Activated T-cell treated with anti-CD3 and anti-CD28 coated beads, Interleukin-2, amount 50 U/mL, for 4 hours (primary cell): ENCODE results near the gene SUPT4H1. TPM values are rescaled to one million over a fixed set of nuclear protein-coding genes. Genes with fewer than 3 reads are reported as not detected.

Experiments
- ATAC-seq, 2 donors: fragments of 200-7000 bp; cut with Tn5 transposase; one replicate each; pipeline ENCODE4 v1.10.0; 2021
- DNase-seq: peaks from one replicate; pipeline ENCODE4 v3.0.0-alpha.2; 2020
- H3K27me3 Mint-ChIP-seq: one replicate; pipeline ENCODE4 v1.8.0; 2021; ENCODE audit warnings: low read depth, mixed read lengths
- H3K36me3 Mint-ChIP-seq: one replicate; pipeline ENCODE4 v1.8.0; 2022; ENCODE audit warnings: mixed read lengths; ENCODE audit not compliant: insufficient read depth
- H3K4me1 Mint-ChIP-seq: one replicate; pipeline ENCODE4 v1.8.0; 2021; ENCODE audit warnings: low read depth, mixed read lengths
- H3K4me3 Mint-ChIP-seq: one replicate; pipeline ENCODE4 v1.8.0; 2021; ENCODE audit warnings: mild to moderate bottlenecking, moderate library complexity, mixed read lengths
- H3K9me3 Mint-ChIP-seq: one replicate; pipeline ENCODE4 v1.8.0; 2021; ENCODE audit warnings: mixed read lengths
- total RNA-seq, 3 donors: library from RNA; stranded (reverse); gene quantifications; one replicate each; pipeline ENCODE4 v1.2.1, GENCODE V29; 2021

The SUPT4H1 gene
- total RNA-seq, 3 donors from 2014 or later, result 144 to 154 (median 152) TPM

DNA sequence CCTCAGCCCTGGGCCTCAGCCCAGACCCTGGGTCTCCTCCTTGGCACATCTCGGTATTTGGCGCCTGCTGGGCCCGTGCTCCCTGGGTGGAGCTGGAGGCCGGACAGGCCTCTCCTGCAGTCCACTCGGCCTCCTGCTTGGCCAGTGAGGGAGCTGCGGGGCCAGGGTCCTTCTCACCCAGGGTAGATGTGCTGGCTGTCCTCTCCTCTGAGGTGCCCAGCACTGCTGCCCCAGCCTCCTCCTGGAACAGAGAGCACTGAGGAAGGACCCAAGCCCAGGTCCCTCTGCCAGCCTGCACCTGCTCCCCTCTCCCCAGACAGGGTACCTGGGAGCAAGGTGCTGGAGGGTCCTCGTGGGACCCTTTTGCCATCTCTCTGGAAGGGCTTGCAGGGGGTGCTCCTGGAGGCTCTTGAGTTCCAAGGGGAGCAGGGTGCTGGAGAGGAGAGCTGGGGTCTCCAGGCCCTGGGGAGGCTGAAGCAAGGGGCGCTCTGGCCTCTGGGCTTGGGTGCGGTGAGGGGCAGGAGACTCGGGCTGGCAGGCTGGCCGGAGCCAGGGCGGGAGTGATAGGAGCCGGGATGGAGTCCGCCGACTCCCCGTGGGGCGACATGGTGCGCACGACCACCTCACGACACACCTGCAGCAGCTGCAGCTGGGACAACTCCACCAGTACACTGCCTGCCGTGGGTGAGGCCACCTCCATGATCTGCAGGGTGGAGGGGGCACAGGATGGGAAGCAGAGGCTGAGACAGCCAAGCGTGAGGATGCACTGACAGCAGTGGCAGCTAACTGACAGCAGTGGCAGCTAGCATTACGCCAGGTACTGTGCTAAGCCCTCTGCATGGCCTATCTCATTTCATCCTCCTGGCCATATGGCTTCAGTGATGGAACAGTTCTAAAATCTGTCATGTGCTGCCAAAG is 41.2 kb downstream of the SUPT4H1 start:
- no peak for ATAC-seq
- no peaks in the 10 kb centered on the region for H3K4me1 Mint-ChIP-seq
- H3K36me3 Mint-ChIP-seq, result peaks cover 14% of the 10 kb centered on the region
- no peak for DNase-seq
- no peaks in the 10 kb centered on the region for H3K27me3 Mint-ChIP-seq
- no peaks in the 10 kb centered on the region for H3K9me3 Mint-ChIP-seq
- no peak overlapping the region for H3K4me3 Mint-ChIP-seq

DNA sequence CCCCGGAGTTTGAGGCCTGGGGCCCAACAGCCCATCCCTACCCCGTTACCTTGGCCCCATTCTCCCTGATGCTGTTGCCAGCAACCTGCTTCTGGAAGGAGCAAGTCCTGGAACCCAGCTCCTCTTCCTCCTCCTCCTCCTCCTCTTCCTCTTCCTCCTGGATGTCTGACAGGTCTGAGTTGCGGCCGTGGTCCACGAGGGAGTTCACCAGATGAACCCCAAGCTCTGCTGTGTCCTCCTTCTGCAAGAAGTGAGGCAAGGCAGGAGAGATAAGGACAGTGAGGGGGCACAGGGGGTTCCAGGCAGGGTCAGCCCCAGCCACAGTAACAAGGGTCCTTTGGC is 42.1 kb downstream of the SUPT4H1 start:
- H3K27me3 Mint-ChIP-seq, result no peaks in the 10 kb centered on the region
- no peak for ATAC-seq
- DNase-seq, result no peak
- H3K4me3 Mint-ChIP-seq, result no peak overlapping the region
- no peaks in the 10 kb centered on the region for H3K9me3 Mint-ChIP-seq
- peaks cover 9% of the 10 kb centered on the region for H3K36me3 Mint-ChIP-seq
- no peaks in the 10 kb centered on the region for H3K4me1 Mint-ChIP-seq

DNA sequence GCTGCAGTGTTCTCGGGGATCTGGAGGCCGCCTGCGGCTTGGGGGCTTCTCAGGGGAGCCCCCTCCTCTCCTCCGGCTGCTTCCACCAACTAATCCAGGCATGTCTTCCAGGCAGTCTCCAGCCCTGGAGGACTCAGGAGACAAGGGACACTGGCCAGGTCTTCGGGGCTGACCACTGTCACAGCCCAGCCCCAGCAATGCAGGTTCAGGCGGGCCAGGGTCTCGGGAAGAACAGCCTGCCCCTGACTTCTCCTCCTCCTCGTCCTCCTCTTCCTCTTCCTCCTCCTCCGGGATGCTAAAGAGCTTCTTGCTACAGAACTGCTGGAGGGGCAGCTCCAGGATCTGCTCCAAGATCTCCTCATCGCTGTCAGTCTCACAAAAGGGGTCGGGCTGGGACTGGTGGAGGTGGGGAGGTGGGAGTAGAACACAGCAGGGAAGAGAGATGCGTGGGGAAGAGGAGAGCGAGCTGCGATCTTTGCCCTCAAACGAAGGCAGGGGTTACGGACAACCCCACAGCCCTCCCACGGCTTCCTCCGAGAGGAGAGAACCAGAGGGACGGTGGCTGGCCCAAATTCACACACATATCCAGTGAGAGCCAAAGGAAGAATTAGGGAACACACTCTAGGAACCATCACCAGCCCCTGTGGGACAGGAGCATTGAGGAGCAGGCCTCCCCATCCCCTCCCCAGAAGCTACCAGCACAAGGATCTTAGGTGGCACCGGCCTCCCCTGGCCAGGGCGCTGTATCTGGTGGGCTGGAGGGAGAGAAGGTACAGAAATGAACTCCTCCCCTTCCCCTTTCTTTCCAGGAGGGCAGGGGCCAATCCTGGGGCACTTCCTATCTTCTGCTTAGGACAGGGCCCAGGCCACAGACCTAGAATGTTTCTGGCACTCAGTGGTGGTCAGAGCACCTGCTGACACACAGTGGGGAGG is 42.8 kb downstream of the SUPT4H1 start:
- Mint-ChIP-seq H3K27me3 (no peaks in the 10 kb centered on the region), H3K9me3 (no peaks in the 10 kb centered on the region), H3K4me1 (no peaks in the 10 kb centered on the region), H3K36me3 (peaks cover 9% of the 10 kb centered on the region), H3K4me3 (no peak overlapping the region)
- DNase-seq (no peak), ATAC-seq (no peak)

DNA sequence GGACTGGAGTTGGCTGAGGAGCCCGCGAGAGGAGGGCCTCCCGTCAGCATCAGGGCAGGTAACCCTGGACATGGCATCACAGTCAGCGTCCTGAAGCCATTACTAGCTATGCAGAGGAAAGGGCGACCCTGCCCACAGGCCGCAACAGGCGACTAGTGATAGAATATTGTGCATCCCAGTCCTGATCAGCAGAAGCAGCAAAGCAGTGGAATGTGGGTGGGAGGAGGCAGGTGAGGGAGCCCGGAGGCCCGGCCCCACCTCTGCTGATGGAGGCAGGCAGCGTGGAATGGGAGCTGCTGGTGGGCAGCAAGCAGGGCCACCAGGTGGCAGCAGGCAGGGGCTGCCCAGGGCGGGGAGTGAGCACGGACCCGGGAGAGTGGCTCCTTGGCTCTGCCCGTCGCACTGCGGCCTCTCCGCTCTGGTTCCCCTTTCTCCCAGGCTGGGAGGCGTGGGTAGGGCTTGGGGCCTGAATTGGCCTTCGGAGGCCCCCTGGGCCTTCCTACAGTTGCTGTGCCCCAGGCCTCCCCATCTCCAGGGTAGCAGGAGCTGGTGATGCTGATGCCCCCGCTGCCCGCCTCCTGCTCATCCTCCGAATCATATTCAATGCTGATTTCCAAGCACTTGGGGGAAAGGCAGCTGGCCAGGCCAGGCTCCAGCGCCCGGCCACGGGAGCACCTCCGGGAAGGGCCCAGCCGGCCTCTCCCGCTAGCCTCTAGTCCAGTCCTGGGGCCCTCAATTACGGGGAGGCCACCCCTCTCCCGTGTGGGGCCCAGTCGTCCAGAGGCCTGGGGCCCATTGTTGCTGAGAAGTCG is 43.6 kb downstream of the SUPT4H1 start:
- DNase-seq, result no peak
- Mint-ChIP-seq H3K9me3 (no peaks in the 10 kb centered on the region), H3K4me3 (no peak overlapping the region), H3K36me3 (peaks cover 9% of the 10 kb centered on the region), H3K27me3 (no peaks in the 10 kb centered on the region), H3K4me1 (no peaks in the 10 kb centered on the region)
- no peak for ATAC-seq

DNA sequence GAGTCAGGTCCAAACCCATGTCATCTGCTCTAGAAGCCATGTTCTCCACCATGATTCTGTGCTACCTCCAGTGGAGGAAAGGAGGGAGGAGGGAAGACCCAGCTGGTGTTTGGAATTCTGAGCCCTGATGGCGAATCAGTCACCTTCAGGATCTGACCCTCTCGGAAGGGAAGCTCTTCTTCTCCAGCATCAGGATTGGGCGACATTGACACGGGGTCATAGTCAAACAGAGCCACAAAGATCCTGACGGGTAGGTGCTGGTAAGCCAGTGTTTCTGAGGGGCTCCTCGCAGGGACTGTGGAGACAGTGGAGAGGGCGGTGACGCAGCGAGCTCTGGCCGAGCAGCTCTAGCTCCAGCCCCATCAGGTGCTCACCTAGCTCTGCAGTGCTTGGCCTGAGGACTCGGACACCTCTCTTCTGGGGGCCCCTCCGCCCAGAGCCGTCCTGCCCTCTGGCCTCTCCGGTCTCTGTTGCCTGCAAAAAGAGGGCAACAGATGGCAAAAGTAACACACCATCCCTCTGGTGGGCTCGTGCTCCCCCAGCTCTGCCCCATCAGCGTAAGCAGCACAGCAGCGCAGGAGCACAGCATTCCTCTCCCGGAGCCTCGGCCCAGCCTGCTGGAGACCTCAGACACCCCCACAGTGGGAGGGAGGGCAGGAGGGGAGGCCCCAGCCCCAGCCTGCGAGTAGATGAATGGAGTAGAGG is 44.4 kb downstream of the SUPT4H1 start:
- H3K27me3 Mint-ChIP-seq, result no peaks in the 10 kb centered on the region
- DNase-seq (no peak), ATAC-seq (no peak)
- no peaks in the 10 kb centered on the region for H3K9me3 Mint-ChIP-seq
- no peak overlapping the region for H3K4me3 Mint-ChIP-seq
- H3K36me3 Mint-ChIP-seq, result peaks cover 9% of the 10 kb centered on the region
- H3K4me1 Mint-ChIP-seq, result no peaks in the 10 kb centered on the region

DNA sequence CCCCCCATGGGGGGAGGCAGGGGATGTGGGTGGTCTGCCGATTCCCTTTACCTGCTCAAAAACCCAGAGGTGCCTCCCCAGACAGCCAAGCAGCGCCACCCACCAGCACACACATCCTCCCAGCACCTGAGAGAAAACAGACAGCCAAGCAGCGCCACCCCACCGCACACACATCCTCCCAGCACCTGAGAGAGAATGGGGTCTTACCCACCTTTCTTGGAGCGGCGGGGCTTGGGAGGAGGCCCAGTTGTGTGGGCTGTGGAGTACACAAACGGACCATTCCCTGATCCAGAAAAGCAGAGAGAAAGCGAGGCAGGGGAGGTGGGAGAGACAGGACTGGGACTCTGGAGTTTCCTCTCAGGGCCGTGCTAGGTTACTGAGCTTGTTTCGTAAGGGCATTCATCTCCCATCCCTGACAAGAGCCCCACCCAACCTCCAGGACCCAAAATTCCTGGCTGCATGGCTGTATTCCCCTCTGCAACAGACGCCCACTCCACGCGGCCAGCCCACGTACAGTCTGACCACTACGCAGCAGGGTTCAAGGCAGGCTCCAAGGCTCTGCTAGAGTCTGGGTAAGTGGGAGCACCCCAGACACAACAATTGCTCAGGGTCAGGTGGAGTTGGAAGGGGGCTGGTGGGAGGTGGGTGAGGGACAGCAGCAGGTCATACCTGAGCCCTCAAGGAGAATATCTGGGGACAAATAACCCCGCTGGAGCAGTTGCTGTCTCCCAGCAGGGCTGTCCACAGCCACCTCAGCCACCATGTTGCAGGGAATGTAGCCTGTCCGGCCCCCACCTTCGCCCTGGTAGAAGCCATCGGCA is 45.7 kb downstream of the SUPT4H1 start:
- Mint-ChIP-seq H3K9me3 (no peaks in the 10 kb centered on the region), H3K4me1 (no peaks in the 10 kb centered on the region), H3K27me3 (no peaks in the 10 kb centered on the region), H3K36me3 (peaks cover 9% of the 10 kb centered on the region), H3K4me3 (no peak overlapping the region)
- ATAC-seq, result no peak
- DNase-seq, result no peak

DNA sequence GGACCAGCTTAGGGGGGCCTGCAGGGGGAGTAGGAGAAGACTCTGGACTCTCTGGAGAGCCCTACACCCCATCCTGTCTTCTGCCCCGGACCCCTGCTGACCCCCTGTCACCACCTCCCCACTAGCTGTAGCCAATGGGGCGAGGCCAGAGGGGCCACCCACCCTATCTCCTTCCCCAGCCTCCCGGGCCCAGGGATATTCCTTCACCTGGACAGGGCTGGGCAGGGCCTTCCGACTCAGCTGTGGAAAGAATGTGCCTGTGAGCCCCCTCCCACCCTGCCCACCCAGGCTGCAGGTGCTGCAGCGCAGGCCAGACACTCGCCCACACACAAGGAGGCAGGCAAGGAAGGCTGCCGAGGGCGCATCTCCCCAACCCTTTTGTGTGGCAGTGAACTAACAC is 46.4 kb downstream of the SUPT4H1 start:
- Mint-ChIP-seq H3K36me3 (peaks cover 9% of the 10 kb centered on the region), H3K4me3 (no peak overlapping the region), H3K4me1 (no peaks in the 10 kb centered on the region), H3K9me3 (no peaks in the 10 kb centered on the region), H3K27me3 (no peaks in the 10 kb centered on the region)
- DNase-seq (no peak), ATAC-seq (no peak)

DNA sequence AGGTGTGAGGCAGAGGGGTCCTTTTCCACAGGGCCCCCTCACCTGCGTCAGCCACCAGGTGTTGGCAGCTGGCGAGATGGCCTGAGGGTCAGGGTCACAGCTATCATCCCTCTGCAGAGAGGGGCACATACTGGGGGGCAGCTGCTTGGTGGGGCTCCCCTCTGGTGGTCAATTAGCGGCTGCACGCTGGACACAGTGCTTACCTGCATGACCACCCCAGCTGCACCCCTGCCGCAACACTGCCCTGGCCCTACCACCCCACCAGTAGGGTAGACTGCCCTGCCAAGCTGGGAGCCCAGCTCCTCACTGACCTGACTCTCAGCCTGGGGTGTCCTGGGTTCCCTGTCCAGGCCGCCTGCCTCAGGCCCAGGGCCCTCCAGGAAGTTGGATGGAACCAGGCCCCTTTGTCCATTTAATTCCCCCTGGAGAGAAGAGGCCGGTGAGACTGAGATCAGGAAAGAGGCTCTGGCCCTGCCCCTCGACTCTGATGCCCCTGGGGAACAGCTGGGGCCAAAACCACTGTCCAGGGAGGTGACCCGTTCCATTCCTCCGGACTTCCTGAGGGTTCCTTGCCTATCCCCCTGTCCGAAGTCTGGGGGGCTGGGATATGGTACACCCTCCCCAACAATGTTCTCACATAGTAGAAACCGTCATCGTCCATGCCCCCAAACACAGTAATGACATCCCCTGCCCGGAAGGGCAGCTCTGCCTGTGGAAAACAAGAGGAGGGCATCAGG is 47.1 kb downstream of the SUPT4H1 start:
- no peaks in the 10 kb centered on the region for H3K9me3 Mint-ChIP-seq
- DNase-seq (no peak), ATAC-seq (peak in 1 of 2 donors; percentile 5)
- H3K4me1 Mint-ChIP-seq, result no peaks in the 10 kb centered on the region
- H3K27me3 Mint-ChIP-seq, result no peaks in the 10 kb centered on the region
- peaks cover 9% of the 10 kb centered on the region for H3K36me3 Mint-ChIP-seq
- H3K4me3 Mint-ChIP-seq, result no peak overlapping the region

DNA sequence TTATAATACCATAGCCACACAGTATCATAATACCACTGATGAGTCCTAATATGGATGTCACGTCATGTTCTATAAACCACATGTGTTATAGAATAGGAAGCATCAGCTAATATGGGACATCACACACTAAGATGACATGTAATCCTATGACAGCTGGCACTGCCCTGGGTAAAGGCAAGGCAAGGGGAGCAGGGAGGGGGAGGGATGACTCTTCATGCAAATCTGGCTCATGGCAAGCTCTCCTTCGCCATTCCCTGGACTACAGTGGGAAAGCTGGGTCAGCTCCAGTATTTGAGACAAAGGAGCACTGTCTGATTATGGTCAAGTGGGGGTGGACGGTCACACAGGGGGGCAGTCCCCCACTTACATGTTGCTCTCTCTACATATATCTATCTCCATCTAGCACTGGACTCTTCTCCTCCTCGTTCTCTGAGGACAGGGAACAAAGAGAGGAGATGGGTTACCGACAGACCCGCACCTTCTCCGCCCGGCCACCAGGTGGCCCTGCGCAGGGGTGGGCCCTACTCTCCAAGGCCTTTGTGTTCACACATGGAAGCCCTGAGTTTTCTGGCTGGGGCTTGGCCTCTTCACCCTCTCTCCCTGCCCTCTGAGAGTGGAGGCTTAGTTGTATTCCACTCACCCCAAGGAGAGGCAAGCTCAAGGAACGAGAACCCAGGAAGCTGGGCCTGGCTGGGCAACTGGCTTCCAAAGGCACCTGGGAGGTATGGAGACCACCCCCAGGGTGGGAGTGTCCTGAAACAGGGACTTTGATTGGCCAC is 47.8 kb downstream of the SUPT4H1 start:
- ATAC-seq, result peak; percentile 71
- no peaks in the 10 kb centered on the region for H3K4me1 Mint-ChIP-seq
- no peaks in the 10 kb centered on the region for H3K27me3 Mint-ChIP-seq
- peaks cover 9% of the 10 kb centered on the region for H3K36me3 Mint-ChIP-seq
- no peak overlapping the region for H3K4me3 Mint-ChIP-seq
- peak; percentile 57 for DNase-seq
- H3K9me3 Mint-ChIP-seq, result no peaks in the 10 kb centered on the region

DNA sequence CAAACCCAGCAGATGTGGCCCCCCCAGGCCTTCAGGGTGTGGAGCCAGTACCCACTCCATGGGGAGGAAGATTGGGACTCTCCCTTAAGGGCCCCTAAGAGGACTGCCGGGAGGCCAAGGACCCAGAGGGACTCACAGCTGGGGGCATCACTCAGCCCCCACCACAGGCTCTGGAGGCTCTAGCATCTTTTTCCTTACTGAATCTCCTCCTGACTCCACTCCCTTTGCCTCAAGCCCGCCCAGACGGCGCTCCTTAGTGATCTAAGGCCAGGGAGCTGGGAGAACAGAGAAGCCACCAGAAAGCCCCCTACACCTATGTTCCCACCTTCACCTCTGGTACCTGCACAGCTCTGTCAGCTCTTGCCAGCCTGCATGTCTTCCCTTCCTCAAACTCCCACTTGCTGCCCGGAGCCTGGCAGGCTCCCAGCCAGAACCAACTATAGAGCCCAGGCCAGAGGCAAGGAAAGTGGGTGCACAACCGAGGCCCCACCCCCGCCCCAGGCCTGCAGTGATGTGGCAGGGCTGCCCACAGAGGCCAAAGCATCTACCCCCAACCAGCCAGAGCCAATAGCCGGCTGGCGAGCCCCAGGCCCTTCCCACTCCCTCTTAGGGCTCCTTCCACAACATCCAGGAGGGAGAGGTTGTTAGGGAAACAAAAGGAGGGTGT is 48.9 kb downstream of the SUPT4H1 start:
- Mint-ChIP-seq H3K4me3 (no peak overlapping the region), H3K9me3 (no peaks in the 10 kb centered on the region), H3K27me3 (no peaks in the 10 kb centered on the region), H3K36me3 (peaks cover 7% of the 10 kb centered on the region), H3K4me1 (no peaks in the 10 kb centered on the region)
- DNase-seq, result no peak
- no peak for ATAC-seq

DNA sequence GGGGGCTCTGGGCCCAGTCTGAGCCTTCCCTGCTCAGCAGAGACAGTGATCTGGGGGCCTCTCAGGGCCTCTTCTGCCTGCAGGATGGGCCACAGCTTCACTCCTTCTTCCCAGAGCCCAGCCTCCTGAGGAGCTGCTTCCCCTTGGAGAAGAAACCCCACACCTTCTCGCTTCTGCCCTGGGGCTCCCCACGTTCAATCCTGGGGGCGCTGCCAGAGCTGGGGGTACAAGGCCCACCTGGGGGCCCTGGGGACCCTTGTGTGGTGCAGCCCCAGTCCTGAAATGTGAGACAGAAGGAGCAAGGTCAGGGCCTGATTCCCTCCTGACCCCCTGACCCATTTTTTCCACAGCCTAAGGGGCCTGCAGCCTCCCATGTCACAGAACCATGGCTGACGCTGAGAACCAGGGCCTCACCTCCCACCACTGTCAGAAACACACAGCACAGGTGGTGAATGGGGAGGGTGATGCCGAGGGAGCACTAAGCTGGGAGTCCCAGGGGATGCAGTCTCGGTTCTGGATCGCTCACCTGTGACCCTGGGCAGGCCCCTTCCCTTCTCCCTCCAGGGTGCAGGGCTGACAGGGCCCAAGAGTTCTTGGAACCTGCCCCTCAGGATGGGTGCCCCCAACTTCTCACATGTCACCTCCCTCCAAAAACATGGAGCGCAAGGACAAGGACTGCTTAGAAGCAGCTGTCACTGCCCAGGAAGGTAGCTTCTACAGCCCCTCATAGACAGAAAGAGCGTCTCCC is 49.7 kb downstream of the SUPT4H1 start:
- no peak overlapping the region for H3K4me3 Mint-ChIP-seq
- peaks cover 5% of the 10 kb centered on the region for H3K36me3 Mint-ChIP-seq
- H3K27me3 Mint-ChIP-seq, result no peaks in the 10 kb centered on the region
- no peak for DNase-seq
- H3K9me3 Mint-ChIP-seq, result no peaks in the 10 kb centered on the region
- no peaks in the 10 kb centered on the region for H3K4me1 Mint-ChIP-seq
- no peak for ATAC-seq
